ENCODE data around the gene ADAP1. TPM values are rescaled to one million over a fixed set of nuclear protein-coding genes. Genes with fewer than 3 reads are reported as not detected.

Gene ADAP1
- total and polyA plus RNA-seq, 2 of the 13 experiments (the other 11 are each of a cell fraction or from before 2014, with no cell fraction given) = 10.5 to 24.6 TPM

GRCh38 chr7:957418-958220 lies 3.1 kb upstream of the ADAP1 start (continued):
- no peak for TF ChIP-seq ATF7 (IDR thresholded peaks at IDR 0.05)
- 0 out of 2 replicates have a peak, but pooled peaks have one; percentile 57 for TF ChIP-seq ATF7 (CRISPR knock-in tag; IDR thresholded peaks at IDR 0.05)
- TF ChIP-seq ZNF564 (CRISPR knock-in tag; IDR thresholded peaks at IDR 0.05) = 0 out of 2 replicates have a peak, but pooled peaks have one; percentile 64
- TF ChIP-seq ZNF407 (CRISPR knock-in tag; IDR thresholded peaks at IDR 0.05; ENCODE audit: not compliant biosample characterization) = peak; percentile 92
- peak; percentile 63 for TF ChIP-seq ZNF317 (CRISPR knock-in tag; IDR thresholded peaks at IDR 0.05)
- TF ChIP-seq KLF16 (CRISPR knock-in tag; IDR thresholded peaks at IDR 0.05) = peak in 1 of 2 experiments; percentile 85; a peak in 1 of 4 replicates
- TF ChIP-seq DNMT1 (CRISPR knock-in tag; IDR thresholded peaks at IDR 0.05) = peak; percentile 5; the same call in 1 of the 2 replicates
- TF ChIP-seq ZNF766 (CRISPR knock-in tag; IDR thresholded peaks at IDR 0.05; ENCODE audit: borderline replicate concordance) = peak; percentile 76
- peak; percentile 91 for TF ChIP-seq MAX (IDR thresholded peaks at IDR 0.05)
- TF ChIP-seq ZFP90 (CRISPR knock-in tag; IDR thresholded peaks at IDR 0.05; ENCODE audit: borderline replicate concordance) = peak; percentile 84; the same call in 1 of the 2 replicates
- TF ChIP-seq ZNF607 (CRISPR knock-in tag; IDR thresholded peaks at IDR 0.05; ENCODE audit: borderline replicate concordance) = peak; percentile 94
- TF ChIP-seq ZBTB7B (CRISPR knock-in tag; IDR thresholded peaks at IDR 0.05) = peak; percentile 96; the same call in 1 of the 2 replicates
- TF ChIP-seq SP1 (IDR thresholded peaks at IDR 0.05) = no peak
- TF ChIP-seq SP1 (CRISPR knock-in tag; IDR thresholded peaks at IDR 0.05) = peak; percentile 56
- TF ChIP-seq NCOA2 (CRISPR knock-in tag; IDR thresholded peaks at IDR 0.05) = peak; percentile 12; the same call in 1 of the 2 replicates
- TF ChIP-seq ZNF232 (CRISPR knock-in tag; IDR thresholded peaks at IDR 0.05; ENCODE audit: borderline replicate concordance) = peak; percentile 93
- peak; percentile 90; the same call in 1 of the 2 replicates for TF ChIP-seq ZNF296 (CRISPR knock-in tag; conservative IDR thresholded peaks at IDR 0.05)
- no peak for TF ChIP-seq IKZF1 (IDR thresholded peaks at IDR 0.05)
- TF ChIP-seq ZNF639 (CRISPR knock-in tag; conservative IDR thresholded peaks at IDR 0.05) = no peak; the same call in 1 of the 2 replicates
- no peak for TF ChIP-seq NR2F2 (IDR thresholded peaks at IDR 0.05; ENCODE audit: borderline replicate concordance, low read depth)
- TF ChIP-seq ZNF605 (CRISPR knock-in tag; IDR thresholded peaks at IDR 0.05) = peak; percentile 98
- no peak for TF ChIP-seq KAT2B (IDR thresholded peaks at IDR 0.05; ENCODE audit: borderline replicate concordance, low read depth, low read length)
